ENCODE data around the gene BUB3.

The BUB3 gene

GRCh38 chr10:123141791-123142700 lies 12.2 kb upstream of the BUB3 start:
- no peak for DNase-seq

GRCh38 chr10:123142701-123143161 lies 11.5 kb upstream of the BUB3 start:
- DNase-seq: no peak

- DNase-seq: no peak
Observed at GRCh38 chr10:123143162-123143824, 10.9 kb upstream of the BUB3 start.

GRCh38 chr10:123143825-123144168 lies 10.4 kb upstream of the BUB3 start:
- no peak for DNase-seq

GRCh38 chr10:123144697-123145541 lies 9.3 kb upstream of the BUB3 start:
- DNase-seq: no peak

GRCh38 chr10:123145542-123146012 lies 8.6 kb upstream of the BUB3 start:
- no peak for DNase-seq

- no peak for DNase-seq
Observed at GRCh38 chr10:123146013-123146893, 7.9 kb upstream of the BUB3 start.

GRCh38 chr10:123146894-123147634 lies 7.1 kb upstream of the BUB3 start:
- peak; percentile 41 for DNase-seq

- DNase-seq: no peak
Observed at GRCh38 chr10:123147635-123148413, 6.4 kb upstream of the BUB3 start, which contains the start of gene HMX2. TSS of gene HMX2 (plus strand) at chr10:123148136. CDS start at chr10:123148379, 243 bp downstream.

- no peak for DNase-seq
Observed at GRCh38 chr10:123148414-123149161, 5.6 kb upstream of the BUB3 start.

- DNase-seq: no peak
Observed at GRCh38 chr10:123149162-123149567, 5.0 kb upstream of the BUB3 start.

- DNase-seq: peak; percentile 43
Observed at GRCh38 chr10:123149568-123150270, 4.5 kb upstream of the BUB3 start.

GRCh38 chr10:123150271-123150985 lies 3.8 kb upstream of the BUB3 start:
- no peak for DNase-seq

- DNase-seq: peak; percentile 52
Observed at GRCh38 chr10:123150986-123151736, 3.0 kb upstream of the BUB3 start.

- DNase-seq: no peak
Observed at GRCh38 chr10:123151737-123152135, 2.5 kb upstream of the BUB3 start.

GRCh38 chr10:123153486-123154091 lies 613 bp upstream of the BUB3 start:
- DNase-seq: no peak

All from inflammatory macrophage treated with lipopolysaccharide for 4 hours (primary cell).